Measurements from ENCODE around the gene APOB. TPM values are rescaled to one million over a fixed set of nuclear protein-coding genes. Genes with fewer than 3 reads are reported as not detected.

Gene APOB
- total and polyA plus RNA-seq, 2 of the 13 experiments (the other 11 are each of a cell fraction or from before 2014, with no cell fraction given): 1,569 to 2,515 TPM

DNA sequence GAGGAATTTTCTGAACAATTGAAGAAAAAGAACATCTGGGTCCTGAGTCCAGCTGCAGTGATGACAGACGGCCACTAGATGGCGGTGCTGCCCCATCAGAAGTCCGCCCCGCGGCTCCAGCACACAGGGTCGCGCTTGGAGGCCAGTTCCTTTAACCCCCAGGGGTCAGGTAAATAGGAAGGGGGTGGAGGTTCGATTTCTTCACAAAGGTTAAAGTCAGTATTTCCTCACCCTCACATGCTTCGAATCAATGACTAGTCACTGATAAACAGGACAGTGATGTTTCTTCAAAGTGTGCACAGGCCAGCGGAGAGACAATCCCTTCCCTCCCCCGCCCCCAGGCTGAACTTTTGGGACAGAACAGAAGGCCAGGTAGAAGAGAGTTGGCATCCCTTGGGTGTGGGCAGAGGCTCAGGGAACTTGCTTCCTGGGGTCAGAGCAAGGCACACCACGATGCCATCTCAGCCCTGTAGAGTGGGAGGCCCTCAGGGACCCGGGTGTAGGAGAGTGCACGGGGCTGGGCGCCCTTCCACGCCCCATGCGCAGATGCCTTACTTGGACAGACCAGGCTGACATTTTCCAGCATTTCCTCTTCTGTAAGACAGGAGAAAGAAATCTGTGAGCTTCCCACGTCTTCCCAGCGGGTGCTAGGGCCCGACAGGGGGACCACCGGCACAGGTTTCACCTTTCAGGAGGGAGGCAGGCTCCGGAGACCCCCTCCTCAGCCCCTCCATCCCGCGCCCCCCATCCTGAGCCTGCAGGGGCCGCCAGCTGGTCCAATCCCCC, 722 bp downstream of the APOB start (continued):
- TF ChIP-seq POLR2AphosphoS2 (IDR thresholded peaks at IDR 0.05; ENCODE audit: low read depth, low read length) (peak; percentile 98), NPAS2 (CRISPR knock-in tag; IDR thresholded peaks at IDR 0.05; ENCODE audit: borderline replicate concordance) (0 out of 2 replicates have a peak, but pooled peaks have one; percentile 10), BCL6 (CRISPR knock-in tag; IDR thresholded peaks at IDR 0.05) (peak; percentile 97), SP2 (CRISPR knock-in tag; IDR thresholded peaks at IDR 0.05) (no peak; the same call in 1 of the 2 replicates), ZNF253 (CRISPR knock-in tag; IDR thresholded peaks at IDR 0.05; ENCODE audit: borderline replicate concordance) (0 out of 2 replicates have a peak, but pooled peaks have one; percentile 61), EP300 (IDR thresholded peaks at IDR 0.05; ENCODE audit: low read depth in 2 of 2, low read length in 2 of 2) (peak; percentile 98 to 99), EP300 (CRISPR knock-in tag; IDR thresholded peaks at IDR 0.05; ENCODE audit: borderline replicate concordance) (peak; percentile 99), TRIM24 (CRISPR knock-in tag; IDR thresholded peaks at IDR 0.05) (peak; percentile 99), ZFY (CRISPR knock-in tag; IDR thresholded peaks at IDR 0.05) (no peak), ZFP82 (CRISPR knock-in tag; IDR thresholded peaks at IDR 0.05; ENCODE audit: borderline replicate concordance) (peak; percentile 75; the same call in 1 of the 2 replicates), ZFP37 (CRISPR knock-in tag; IDR thresholded peaks at IDR 0.05; ENCODE audit: borderline replicate concordance) (no peak), ZNF510 (CRISPR knock-in tag; IDR thresholded peaks at IDR 0.05; ENCODE audit: low read depth) (no peak), RBM39 (IDR thresholded peaks at IDR 0.05; ENCODE audit: low read depth, low read length, poor library complexity, severe bottlenecking) (peak; percentile 88), ZNF788 (CRISPR knock-in tag; IDR thresholded peaks at IDR 0.05; ENCODE audit: borderline replicate concordance) (peak; percentile 95), NFKB2 (CRISPR knock-in tag; IDR thresholded peaks at IDR 0.05; ENCODE audit: borderline replicate concordance) (peak; percentile 80; the same call in 1 of the 2 replicates), ZNF274 (CRISPR knock-in tag; IDR thresholded peaks at IDR 0.05) (peak; percentile 73), RFX1 (IDR thresholded peaks at IDR 0.05) (no peak), PCBP2 (optimal IDR thresholded peaks at IDR 0.05; ENCODE audit: low read depth, low read length, poor library complexity, severe bottlenecking) (no peak), ZNF644 (CRISPR knock-in tag; IDR thresholded peaks at IDR 0.05; ENCODE audit: low read depth) (peak; percentile 79; the same call in 1 of the 2 replicates), CENPT (CRISPR knock-in tag; IDR thresholded peaks at IDR 0.05; ENCODE audit: low read depth) (no peak; the same call in 1 of the 2 replicates), ARNTL (CRISPR knock-in tag; IDR thresholded peaks at IDR 0.05) (peak; percentile 94), ZNF619 (CRISPR knock-in tag; IDR thresholded peaks at IDR 0.05) (no peak; the same call in 1 of the 2 replicates)
- TF ChIP-seq, protein P1, sequence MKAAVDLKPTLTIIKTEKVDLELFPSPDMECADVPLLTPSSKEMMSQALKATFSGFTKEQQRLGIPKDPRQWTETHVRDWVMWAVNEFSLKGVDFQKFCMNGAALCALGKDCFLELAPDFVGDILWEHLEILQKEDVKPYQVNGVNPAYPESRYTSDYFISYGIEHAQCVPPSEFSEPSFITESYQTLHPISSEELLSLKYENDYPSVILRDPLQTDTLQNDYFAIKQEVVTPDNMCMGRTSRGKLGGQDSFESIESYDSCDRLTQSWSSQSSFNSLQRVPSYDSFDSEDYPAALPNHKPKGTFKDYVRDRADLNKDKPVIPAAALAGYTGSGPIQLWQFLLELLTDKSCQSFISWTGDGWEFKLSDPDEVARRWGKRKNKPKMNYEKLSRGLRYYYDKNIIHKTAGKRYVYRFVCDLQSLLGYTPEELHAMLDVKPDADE (CRISPR knock-in tag; IDR thresholded peaks at IDR 0.05): 0 out of 2 replicates have a peak, but pooled peaks have one; percentile 36
- TF ChIP-seq, protein P2, sequence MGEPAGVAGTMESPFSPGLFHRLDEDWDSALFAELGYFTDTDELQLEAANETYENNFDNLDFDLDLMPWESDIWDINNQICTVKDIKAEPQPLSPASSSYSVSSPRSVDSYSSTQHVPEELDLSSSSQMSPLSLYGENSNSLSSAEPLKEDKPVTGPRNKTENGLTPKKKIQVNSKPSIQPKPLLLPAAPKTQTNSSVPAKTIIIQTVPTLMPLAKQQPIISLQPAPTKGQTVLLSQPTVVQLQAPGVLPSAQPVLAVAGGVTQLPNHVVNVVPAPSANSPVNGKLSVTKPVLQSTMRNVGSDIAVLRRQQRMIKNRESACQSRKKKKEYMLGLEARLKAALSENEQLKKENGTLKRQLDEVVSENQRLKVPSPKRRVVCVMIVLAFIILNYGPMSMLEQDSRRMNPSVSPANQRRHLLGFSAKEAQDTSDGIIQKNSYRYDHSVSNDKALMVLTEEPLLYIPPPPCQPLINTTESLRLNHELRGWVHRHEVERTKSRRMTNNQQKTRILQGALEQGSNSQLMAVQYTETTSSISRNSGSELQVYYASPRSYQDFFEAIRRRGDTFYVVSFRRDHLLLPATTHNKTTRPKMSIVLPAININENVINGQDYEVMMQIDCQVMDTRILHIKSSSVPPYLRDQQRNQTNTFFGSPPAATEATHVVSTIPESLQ (CRISPR knock-in tag; conservative IDR thresholded peaks at IDR 0.05): peak; percentile 90; the same call in 1 of the 2 replicates
- TF ChIP-seq, protein P3, sequence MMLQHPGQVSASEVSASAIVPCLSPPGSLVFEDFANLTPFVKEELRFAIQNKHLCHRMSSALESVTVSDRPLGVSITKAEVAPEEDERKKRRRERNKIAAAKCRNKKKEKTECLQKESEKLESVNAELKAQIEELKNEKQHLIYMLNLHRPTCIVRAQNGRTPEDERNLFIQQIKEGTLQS (CRISPR knock-in tag; IDR thresholded peaks at IDR 0.05): peak; percentile 93
- TF ChIP-seq, protein P4, sequence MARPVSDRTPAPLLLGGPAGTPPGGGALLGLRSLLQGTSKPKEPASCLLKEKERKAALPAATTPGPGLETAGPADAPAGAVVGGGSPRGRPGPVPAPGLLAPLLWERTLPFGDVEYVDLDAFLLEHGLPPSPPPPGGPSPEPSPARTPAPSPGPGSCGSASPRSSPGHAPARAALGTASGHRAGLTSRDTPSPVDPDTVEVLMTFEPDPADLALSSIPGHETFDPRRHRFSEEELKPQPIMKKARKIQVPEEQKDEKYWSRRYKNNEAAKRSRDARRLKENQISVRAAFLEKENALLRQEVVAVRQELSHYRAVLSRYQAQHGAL (CRISPR knock-in tag; IDR thresholded peaks at IDR 0.05; ENCODE audit: not compliant biosample characterization): peak; percentile 25

Measured in HepG2 (cell line).